Measurements from ENCODE around the gene ST8SIA6.
"Not testable (repeated sequence)": the region's sequence is repeated elsewhere in the genome, so short reads cannot be mapped to it uniquely, and the experiment has no call there.

Gene ST8SIA6

DNA sequence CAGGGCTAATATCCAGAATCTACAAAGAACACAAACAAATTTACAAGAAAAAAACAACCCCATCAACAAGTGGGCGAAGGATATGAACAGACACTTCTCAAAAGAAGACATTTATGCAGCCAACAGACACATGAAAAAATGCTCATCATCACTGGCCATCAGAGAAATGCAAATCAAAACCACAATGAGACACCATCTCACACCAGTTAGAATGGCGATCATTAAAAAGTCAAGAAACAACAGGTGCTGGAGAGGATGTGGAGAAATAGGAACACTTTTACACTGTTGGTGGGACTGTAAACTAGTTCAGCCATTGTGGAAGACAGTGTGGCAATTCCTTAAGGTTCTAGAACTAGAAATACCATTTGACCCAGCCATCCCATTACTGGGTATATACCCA is 52.4 kb downstream of the ST8SIA6 start:
- TF ChIP-seq SCRT2 (tag by site-specific recombination; IDR thresholded peaks at IDR 0.05) (peak; percentile 77), SCRT1 (tag by site-specific recombination; IDR thresholded peaks at IDR 0.05; ENCODE audit: borderline replicate concordance) (peak; percentile 63; the same call in 1 of the 2 replicates)
- POLR2A ChIA-PET; H3K27ac ChIP-seq (ENCODE audit: extremely low read depth, low read depth, low read length); H3K4me3 ChIP-seq (ENCODE audit: low read depth, low read length); H3K4me1 ChIP-seq (ENCODE audit: control insufficient read depth, insufficient read depth, low read length); H3K9me3 ChIP-seq (ENCODE audit: control insufficient read depth, insufficient read depth, low read depth, low read length); H3K36me3 ChIP-seq (ENCODE audit: control insufficient read depth in 2 of 2, insufficient read depth in 1 of 2, low read length in 2 of 2); CTCF ChIA-PET: not testable (repeated sequence)

DNA sequence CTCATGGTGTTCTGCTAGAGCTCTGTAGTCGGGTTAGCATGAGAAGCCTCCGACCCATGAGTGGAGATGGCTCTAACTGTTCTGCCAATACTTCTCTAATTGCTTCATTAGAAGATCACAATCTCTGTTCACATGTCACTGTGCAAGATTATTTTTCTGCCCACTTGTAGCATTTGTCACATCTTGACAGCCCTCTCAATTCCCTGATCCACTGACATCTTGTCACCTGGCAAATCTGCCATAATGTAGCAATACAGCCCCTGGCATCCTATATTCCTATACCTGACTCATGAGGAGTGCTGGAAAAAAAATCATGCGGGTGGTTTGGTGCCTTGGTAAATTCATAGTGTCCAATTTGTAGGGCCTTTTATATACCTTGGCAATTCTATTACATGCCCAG is 58.4 kb downstream of the ST8SIA6 start:
- ChIA-PET POLR2A (no interaction called here), CTCF (no interaction called here)
- H3K4me3 ChIP-seq (ENCODE audit: low read depth, low read length): no peak overlapping the region
- H3K36me3 ChIP-seq (ENCODE audit: control insufficient read depth in 2 of 2, insufficient read depth in 1 of 2, low read length in 2 of 2): no peaks in the 10 kb centered on the region
- H3K4me1 ChIP-seq (ENCODE audit: control insufficient read depth, insufficient read depth, low read length): no peaks in the 10 kb centered on the region
- no peak for TF ChIP-seq ZNF391 (tag by site-specific recombination; IDR thresholded peaks at IDR 0.05; ENCODE audit: borderline replicate concordance, low read depth)
- no peak for TF ChIP-seq ZNF184 (tag by site-specific recombination; IDR thresholded peaks at IDR 0.05)
- no peak for TF ChIP-seq ZNF311 (tag by site-specific recombination; IDR thresholded peaks at IDR 0.05; ENCODE audit: borderline replicate concordance)
- no peak for TF ChIP-seq ZNF501 (tag by site-specific recombination; IDR thresholded peaks at IDR 0.05)
- TF ChIP-seq, protein P1, sequence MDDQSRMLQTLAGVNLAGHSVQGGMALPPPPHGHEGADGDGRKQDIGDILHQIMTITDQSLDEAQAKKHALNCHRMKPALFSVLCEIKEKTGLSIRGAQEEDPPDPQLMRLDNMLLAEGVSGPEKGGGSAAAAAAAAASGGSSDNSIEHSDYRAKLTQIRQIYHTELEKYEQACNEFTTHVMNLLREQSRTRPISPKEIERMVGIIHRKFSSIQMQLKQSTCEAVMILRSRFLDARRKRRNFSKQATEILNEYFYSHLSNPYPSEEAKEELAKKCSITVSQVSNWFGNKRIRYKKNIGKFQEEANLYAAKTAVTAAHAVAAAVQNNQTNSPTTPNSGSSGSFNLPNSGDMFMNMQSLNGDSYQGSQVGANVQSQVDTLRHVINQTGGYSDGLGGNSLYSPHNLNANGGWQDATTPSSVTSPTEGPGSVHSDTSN (CRISPR knock-in tag; IDR thresholded peaks at IDR 0.05): no peak
- no peak for TF ChIP-seq SP3 (tag by site-specific recombination; IDR thresholded peaks at IDR 0.05)
- no peak for TF ChIP-seq ZBTB48 (tag by site-specific recombination; IDR thresholded peaks at IDR 0.05)
- TF ChIP-seq ZNF433 (tag by site-specific recombination; IDR thresholded peaks at IDR 0.05; ENCODE audit: low read depth): no peak
- TF ChIP-seq HOXD13 (CRISPR knock-in tag; IDR thresholded peaks at IDR 0.05; ENCODE audit: borderline replicate concordance): no peak
- TF ChIP-seq GFI1B (tag by site-specific recombination; IDR thresholded peaks at IDR 0.05): no peak
- TF ChIP-seq ZNF155 (tag by site-specific recombination; IDR thresholded peaks at IDR 0.05): no peak
- H3K27ac ChIP-seq (ENCODE audit: extremely low read depth, low read depth, low read length): no peak overlapping the region
- no peaks in the 10 kb centered on the region for H3K9me3 ChIP-seq (ENCODE audit: control insufficient read depth, insufficient read depth, low read depth, low read length)

DNA sequence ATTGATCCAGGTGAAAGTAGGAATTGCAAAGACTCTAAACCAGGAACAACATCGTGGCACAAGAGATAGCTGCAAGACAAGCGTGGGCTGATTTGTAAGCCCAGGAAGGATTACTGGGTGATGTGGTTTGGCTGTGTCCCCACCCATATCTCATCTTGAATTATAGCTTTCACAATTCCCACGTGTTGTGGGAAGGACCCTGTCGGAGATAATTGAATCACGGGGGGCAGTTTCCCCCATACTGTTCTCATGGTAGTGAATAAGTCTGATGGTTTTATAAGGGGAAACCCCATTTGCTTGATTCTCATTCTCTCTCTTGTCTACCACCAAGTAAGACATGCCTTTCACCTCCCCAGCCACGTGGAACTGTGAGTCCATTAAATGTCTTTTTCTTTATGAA is 59.5 kb downstream of the ST8SIA6 start:
- no peaks in the 10 kb centered on the region for H3K9me3 ChIP-seq (ENCODE audit: control insufficient read depth, insufficient read depth, low read depth, low read length)
- POLR2A ChIA-PET: no interaction called here
- H3K4me1 ChIP-seq (ENCODE audit: control insufficient read depth, insufficient read depth, low read length): no peaks in the 10 kb centered on the region
- H3K36me3 ChIP-seq (ENCODE audit: control insufficient read depth in 2 of 2, insufficient read depth in 1 of 2, low read length in 2 of 2): no peaks in the 10 kb centered on the region
- CTCF ChIA-PET: no interaction called here
- no peak overlapping the region for H3K27ac ChIP-seq (ENCODE audit: extremely low read depth, low read depth, low read length)
- TF ChIP-seq ZNF292 (tag by site-specific recombination; IDR thresholded peaks at IDR 0.05; ENCODE audit: borderline replicate concordance, low read depth): no peak
- TF ChIP-seq KLF7 (tag by site-specific recombination; IDR thresholded peaks at IDR 0.05; ENCODE audit: borderline replicate concordance): no peak
- no peak for TF ChIP-seq ZNF658 (tag by site-specific recombination; IDR thresholded peaks at IDR 0.05)
- TF ChIP-seq ZNF324 (tag by site-specific recombination; IDR thresholded peaks at IDR 0.05): no peak
- TF ChIP-seq, protein P2, sequence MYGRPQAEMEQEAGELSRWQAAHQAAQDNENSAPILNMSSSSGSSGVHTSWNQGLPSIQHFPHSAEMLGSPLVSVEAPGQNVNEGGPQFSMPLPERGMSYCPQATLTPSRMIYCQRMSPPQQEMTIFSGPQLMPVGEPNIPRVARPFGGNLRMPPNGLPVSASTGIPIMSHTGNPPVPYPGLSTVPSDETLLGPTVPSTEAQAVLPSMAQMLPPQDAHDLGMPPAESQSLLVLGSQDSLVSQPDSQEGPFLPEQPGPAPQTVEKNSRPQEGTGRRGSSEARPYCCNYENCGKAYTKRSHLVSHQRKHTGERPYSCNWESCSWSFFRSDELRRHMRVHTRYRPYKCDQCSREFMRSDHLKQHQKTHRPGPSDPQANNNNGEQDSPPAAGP (tag by site-specific recombination; IDR thresholded peaks at IDR 0.05): no peak
- no peak for TF ChIP-seq ZNF555 (tag by site-specific recombination; conservative IDR thresholded peaks at IDR 0.05)
- TF ChIP-seq, protein P3, sequence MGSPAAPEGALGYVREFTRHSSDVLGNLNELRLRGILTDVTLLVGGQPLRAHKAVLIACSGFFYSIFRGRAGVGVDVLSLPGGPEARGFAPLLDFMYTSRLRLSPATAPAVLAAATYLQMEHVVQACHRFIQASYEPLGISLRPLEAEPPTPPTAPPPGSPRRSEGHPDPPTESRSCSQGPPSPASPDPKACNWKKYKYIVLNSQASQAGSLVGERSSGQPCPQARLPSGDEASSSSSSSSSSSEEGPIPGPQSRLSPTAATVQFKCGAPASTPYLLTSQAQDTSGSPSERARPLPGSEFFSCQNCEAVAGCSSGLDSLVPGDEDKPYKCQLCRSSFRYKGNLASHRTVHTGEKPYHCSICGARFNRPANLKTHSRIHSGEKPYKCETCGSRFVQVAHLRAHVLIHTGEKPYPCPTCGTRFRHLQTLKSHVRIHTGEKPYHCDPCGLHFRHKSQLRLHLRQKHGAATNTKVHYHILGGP (tag by site-specific recombination; IDR thresholded peaks at IDR 0.05): no peak
- TF ChIP-seq, protein P4, sequence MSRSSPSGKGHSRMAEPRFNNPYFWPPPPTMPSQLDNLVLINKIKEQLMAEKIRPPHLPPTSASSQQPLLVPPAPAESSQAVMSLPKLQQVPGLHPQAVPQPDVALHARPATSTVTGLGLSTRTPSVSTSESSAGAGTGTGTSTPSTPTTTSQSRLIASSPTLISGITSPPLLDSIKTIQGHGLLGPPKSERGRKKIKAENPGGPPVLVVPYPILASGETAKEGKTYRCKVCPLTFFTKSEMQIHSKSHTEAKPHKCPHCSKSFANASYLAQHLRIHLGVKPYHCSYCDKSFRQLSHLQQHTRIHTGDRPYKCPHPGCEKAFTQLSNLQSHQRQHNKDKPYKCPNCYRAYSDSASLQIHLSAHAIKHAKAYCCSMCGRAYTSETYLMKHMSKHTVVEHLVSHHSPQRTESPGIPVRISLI (tag by site-specific recombination; IDR thresholded peaks at IDR 0.05): no peak
- no peak for TF ChIP-seq ZNF560 (tag by site-specific recombination; IDR thresholded peaks at IDR 0.05; ENCODE audit: borderline replicate concordance)
- no peak for TF ChIP-seq OSR2 (tag by site-specific recombination; IDR thresholded peaks at IDR 0.05)
- no peak for TF ChIP-seq ZNF23 (tag by site-specific recombination; IDR thresholded peaks at IDR 0.05; ENCODE audit: borderline replicate concordance)
- TF ChIP-seq GFI1B (tag by site-specific recombination; IDR thresholded peaks at IDR 0.05): no peak
- no peak for TF ChIP-seq KLF9 (tag by site-specific recombination; IDR thresholded peaks at IDR 0.05; ENCODE audit: low read depth)
- no peak overlapping the region for H3K4me3 ChIP-seq (ENCODE audit: low read depth, low read length)

Data from HEK293 (cell line).